ENCODE data around the gene DUSP7.
A peak's percentile ranks its signal among the peaks of the same experiment; 100 is the strongest.
"Not testable (repeated sequence)": the region's sequence is repeated elsewhere in the genome, so short reads cannot be mapped to it uniquely, and the experiment has no call there.

Gene DUSP7

DNA sequence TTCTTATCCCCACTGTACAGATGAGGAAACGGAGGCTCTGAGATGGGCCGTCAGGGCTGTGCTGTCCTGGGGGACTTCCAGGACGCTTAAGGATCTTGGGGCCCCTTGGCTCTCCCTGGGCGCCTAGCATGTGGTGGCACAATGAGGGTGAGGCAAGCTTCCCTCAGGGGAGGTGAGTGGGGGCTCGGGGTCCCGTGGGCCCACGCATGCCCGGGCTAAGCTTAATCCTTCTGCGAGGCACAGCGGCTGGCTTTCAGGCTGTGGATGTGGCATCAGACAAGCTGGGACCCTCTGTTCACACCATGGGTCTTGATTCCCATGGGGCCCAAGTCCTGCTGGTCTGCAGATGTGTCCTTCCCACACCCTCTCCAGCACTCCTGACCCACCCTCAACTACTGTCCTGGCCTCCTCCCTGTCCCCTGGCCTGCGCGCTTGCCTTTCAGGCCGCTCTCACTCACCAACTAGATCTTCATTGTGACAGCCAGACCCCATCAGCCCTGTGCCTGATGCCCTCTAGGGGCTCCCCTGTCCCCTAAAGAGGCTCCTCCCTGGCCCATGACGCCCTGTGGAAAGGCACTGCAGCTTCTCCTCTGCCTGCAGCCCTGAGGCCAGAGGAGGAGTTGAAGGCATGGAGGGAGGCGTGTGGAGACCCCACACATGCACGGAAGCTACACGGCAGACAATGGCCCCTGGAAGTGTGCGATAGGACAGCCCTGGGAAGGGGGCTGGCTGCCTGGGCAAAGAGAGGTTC, 11.3 kb downstream of the DUSP7 start:
- DNase-seq: no peak

DNA sequence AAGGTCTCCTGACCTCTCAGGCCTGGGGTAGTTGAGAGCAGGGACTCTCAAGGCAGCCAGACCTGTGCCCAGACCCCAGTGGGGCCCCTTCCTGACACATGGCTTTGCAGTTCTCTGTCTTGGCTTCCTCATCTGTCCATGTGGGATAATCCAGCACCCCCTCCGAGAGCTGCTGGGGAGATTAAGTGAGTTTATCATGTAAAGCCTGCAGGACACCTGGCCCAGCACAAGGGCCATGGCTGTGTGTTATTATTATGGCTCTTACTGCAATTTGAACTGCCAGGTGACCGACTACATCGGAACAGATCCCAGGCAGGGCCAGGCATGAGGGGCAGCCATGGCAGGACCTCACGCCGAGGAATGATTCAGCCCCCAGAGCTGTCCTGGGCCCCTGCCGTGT, 12.6 kb downstream of the DUSP7 start:
- DNase-seq: no peak

GRCh38 chr3:52043039-52043438, 13.3 kb downstream of the DUSP7 start:
- not testable (repeated sequence) for DNase-seq

DNA sequence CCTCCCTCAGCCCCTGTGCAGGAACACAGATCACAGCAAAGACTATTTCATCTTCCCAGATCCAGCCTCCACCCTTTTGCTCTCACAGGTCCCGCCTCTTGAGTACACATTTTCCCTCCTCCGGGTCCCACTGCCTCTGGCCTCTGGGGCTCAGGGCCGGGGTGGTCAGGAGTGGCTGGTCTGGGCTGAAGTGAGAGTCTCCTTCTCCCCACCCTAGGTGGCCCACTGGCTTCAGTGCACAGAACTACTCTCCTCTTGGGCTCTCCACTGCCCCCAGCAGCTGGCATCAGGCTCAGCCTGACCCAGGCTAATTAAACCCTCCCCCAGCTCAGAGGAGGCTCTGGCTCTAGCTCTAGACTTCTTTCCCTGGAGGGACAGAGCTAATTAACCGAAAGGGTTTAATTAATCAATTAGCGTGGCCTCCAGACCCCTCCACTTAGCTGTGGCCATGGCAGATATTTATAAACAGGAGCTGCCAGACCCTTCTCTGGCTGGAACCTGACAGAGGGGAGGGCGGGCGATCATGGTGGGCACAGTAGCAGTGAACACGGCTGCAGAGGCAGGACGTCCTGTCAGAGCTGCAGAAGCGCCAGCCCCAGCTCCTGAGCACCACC, 15.1 kb downstream of the DUSP7 start:
- no peak for DNase-seq

- DNase-seq: no peak
Observed at GRCh38 chr3:52040600-52040999, 15.8 kb downstream of the DUSP7 start.

- DNase-seq: no peak
Observed at GRCh38 chr3:52039846-52040245, 16.5 kb downstream of the DUSP7 start.

- no peak for DNase-seq
Observed at GRCh38 chr3:52039426-52039825, 16.9 kb downstream of the DUSP7 start.

DNA sequence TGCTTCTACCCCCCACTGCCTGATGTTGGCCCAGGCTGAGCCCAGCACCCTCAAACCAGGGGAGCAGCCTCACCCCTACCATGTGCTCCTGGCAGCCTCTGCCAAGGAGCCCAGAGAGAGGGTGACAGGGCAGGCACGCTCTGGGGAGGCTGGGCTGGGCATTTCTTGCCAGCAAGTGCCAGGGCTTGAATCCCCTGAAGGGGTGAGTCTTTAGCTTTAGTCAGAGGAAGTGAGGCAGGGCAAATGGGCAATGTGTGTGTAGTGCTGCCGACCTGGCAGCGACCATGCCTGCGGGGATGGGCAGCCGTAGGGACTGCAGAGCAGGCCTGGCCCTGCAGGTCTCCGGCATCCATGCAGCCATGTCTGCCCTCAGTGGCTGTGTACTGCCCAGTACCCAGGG, 18.1 kb downstream of the DUSP7 start:
- no peak for DNase-seq

DNA sequence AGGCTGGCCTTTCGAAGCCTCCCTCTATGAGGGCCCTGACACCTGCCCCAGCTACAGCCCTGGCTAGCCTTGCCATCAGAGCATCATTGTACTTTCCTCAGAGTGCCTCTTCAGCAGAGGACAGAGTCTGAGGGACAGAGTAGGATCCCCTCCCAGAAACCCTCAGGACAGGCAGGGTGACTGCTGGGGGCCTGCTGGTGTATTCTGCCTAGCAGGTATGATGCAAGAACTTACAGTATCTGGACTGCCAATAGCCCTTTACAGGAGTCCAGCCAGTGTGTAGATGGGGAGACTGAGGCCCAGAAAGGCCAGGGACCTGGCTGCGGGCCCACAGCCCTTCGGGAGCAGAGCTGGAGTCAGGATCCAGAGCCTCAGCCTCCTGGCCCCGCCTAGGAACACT, 19.1 kb downstream of the DUSP7 start:
- DNase-seq: no peak

- peak; percentile 40 for DNase-seq
Observed at GRCh38 chr3:52036829-52037228, 19.5 kb downstream of the DUSP7 start.

DNA sequence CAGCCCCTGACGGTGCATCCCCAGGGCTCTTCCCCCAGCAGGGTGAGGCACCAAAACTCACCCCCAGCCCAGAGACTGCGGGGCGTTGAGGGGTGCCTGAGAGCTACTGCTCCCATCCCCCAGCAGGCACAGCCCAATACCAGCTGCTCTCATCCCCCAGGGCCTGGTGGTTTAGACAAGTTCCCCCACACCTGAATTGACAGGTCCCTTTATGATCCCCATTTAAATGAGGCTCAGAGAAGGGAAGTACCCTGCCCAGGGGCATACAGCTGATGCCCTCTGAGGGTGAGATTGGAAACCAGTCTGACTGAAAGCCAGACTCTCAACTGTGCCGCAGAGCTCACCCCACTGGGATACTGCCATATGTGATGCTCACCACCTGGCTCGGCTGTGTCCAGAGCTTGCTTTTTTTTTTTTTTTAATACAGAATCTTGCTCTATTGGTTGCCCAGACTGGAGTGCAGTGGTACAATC, 20.1 kb downstream of the DUSP7 start:
- DNase-seq: no peak

DNA sequence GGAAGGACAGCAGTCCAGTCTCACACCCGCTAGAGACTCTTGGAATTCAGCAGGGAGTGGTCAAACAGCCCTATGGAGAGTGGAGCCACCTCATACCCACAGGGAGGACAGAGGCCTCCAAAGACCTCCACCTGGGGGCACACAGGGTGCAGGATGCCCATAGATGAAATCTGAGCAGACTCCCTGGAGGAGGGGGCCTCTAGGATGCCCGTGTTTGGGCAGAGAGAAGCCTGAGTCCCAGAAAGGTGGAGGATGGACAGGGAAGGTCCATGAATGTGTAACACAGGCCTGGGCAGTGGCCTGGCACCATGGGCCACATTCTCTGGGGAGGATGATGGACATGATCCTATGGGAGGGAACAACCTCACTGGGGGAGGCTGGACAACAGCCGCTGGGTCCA, 21.7 kb downstream of the DUSP7 start:
- DNase-seq: no peak

DNA sequence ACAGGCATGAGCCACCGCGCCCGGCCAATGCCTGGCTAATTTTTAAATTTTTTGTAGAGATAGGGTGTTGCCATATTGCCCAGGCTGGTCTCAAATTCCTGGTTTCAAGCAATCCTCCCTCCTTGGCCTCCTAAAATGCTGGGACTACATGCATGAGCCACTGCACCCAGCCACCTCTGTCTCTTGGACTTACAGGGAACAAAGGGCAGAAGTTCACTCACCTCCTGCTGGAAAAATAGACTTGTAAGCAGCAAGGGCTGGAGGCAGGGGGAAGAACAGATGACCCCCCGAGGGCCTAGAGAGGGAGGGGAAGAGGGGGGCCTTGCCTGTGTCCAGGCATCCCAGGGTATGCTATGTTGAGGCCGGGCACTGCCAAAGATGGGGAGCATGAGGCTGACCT, 22.2 kb downstream of the DUSP7 start:
- no peak for DNase-seq

- not testable (repeated sequence) for DNase-seq
Observed at GRCh38 chr3:52033748-52034147, 22.6 kb downstream of the DUSP7 start.

GRCh38 chr3:52032702-52033408, 23.5 kb downstream of the DUSP7 start:
- DNase-seq: no peak

DNA sequence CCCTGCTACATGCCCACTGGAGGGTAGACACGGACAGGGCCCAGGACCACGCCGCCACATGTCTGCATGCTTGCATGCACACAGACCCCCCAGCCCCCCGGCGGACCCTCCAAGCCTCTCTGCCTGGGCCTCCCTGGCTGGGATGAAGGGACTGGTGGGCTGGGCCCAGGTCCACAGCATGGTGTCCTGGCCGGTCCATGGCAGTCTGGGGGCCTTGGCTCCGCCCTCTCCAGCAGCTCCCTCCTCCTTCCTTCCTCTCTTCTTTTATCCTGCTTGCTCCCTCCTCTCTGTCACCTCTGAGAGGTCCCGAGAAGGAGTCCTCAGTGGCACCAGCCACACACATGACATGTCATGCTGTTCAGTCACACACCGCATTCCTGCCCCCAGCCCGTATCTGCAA, 24.5 kb downstream of the DUSP7 start:
- no peak for DNase-seq

GRCh38 chr3:52030714-52031310, 25.6 kb downstream of the DUSP7 start:
- no peak for DNase-seq

DNA sequence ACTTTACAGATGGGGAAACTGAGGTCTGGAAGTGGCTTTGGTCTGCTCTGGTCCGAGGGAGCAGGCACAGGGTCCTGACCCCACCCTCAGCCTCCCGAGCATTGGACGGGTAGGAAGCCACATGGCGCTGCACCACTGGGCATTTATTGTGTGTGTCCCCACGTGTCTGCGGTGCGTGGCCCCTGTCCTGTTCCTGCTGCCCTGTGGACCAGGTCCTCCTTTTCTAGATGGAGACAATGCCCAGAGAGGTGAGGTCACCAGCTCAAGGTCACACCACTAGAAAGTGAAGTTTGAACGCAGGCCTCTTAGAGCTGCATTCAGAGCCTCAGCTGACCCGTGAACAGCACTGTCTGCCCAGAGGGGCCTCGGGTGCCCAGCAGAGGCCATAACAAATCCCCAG, 26.8 kb downstream of the DUSP7 start:
- DNase-seq: no peak

- no peak for DNase-seq
Observed at GRCh38 chr3:52029053-52029452, 27.3 kb downstream of the DUSP7 start.

GRCh38 chr3:52028572-52028971, 27.8 kb downstream of the DUSP7 start:
- no peak for DNase-seq

- no peak for DNase-seq
Observed at GRCh38 chr3:52026041-52026440, 30.3 kb downstream of the DUSP7 start.

DNA sequence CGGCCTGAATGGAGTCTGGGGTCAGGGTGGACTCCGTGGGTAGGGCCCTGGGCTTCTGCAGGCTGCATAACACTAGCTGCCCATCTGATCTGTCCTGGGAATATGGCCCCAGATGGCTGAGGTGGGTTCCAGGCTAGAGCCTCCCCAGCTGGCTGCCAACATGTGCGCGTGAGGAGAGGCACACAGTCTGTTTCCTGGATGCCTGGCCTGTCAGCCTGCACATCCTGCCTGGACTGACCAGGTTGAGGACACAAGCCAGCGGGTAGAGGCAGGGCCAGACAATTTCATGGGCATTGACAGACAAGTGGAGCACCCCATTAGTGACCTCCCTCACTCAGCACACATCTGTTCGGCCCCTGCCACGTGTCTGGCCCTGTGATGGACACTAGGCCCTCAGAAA, 30.9 kb downstream of the DUSP7 start:
- DNase-seq: no peak

GRCh38 chr3:52024765-52025452, 31.5 kb downstream of the DUSP7 start:
- no peak for DNase-seq
